IPS DF 19.7 (cell line): ENCODE results near the gene UNC5C.

ENCODE experiments used
- DNase-seq: peaks from one replicate; pipeline ENCODE4 v3.0.0-alpha.2; 2013; ENCODE audit warnings: low read depth, low spot score

Gene UNC5C

GRCh38 chr4:95348418-95348817 is 200.4 kb downstream of the UNC5C start:
- DNase-seq, result no peak

- no peak for DNase-seq
These were observed 205.5 kb downstream of the UNC5C start for GRCh38 chr4:95343235-95343634.

GRCh38 chr4:95340191-95340590 is 208.6 kb downstream of the UNC5C start:
- no peak for DNase-seq

- no peak for DNase-seq
These were observed 223.1 kb downstream of the UNC5C start for GRCh38 chr4:95325665-95326064.

- DNase-seq, result no peak
These were observed 229.6 kb downstream of the UNC5C start for GRCh38 chr4:95319169-95319568.

- DNase-seq, result no peak
These were observed 230.3 kb downstream of the UNC5C start for GRCh38 chr4:95318483-95318882.

- no peak for DNase-seq
These were observed 230.7 kb downstream of the UNC5C start for GRCh38 chr4:95318044-95318443.

GRCh38 chr4:95317085-95317793 is 231.5 kb downstream of the UNC5C start:
- no peak for DNase-seq

- DNase-seq, result no peak
These were observed 234.2 kb downstream of the UNC5C start for GRCh38 chr4:95314573-95314972.

- DNase-seq, result no peak
These were observed 243.9 kb downstream of the UNC5C start for GRCh38 chr4:95304898-95305297.

- no peak for DNase-seq
These were observed 248.5 kb downstream of the UNC5C start for GRCh38 chr4:95300304-95300703.

- no peak for DNase-seq
These were observed 252.7 kb downstream of the UNC5C start for GRCh38 chr4:95296052-95296451.

GRCh38 chr4:95295157-95295556 is 253.6 kb downstream of the UNC5C start:
- DNase-seq, result no peak

- no peak for DNase-seq
These were observed 254.5 kb downstream of the UNC5C start for GRCh38 chr4:95294321-95294720.

- no peak for DNase-seq
These were observed 255.8 kb downstream of the UNC5C start for GRCh38 chr4:95293014-95293413.

GRCh38 chr4:95290702-95291101 is 258.1 kb downstream of the UNC5C start:
- no peak for DNase-seq

GRCh38 chr4:95289028-95289634 is 259.6 kb downstream of the UNC5C start:
- DNase-seq, result no peak

- no peak for DNase-seq
These were observed 260.2 kb downstream of the UNC5C start for GRCh38 chr4:95288552-95288951.

- no peak for DNase-seq
These were observed 263.0 kb downstream of the UNC5C start for GRCh38 chr4:95285797-95286196.

GRCh38 chr4:95284655-95285054 is 264.1 kb downstream of the UNC5C start:
- DNase-seq, result no peak

- no peak for DNase-seq
These were observed 265.5 kb downstream of the UNC5C start for GRCh38 chr4:95283320-95283719.

- no peak for DNase-seq
These were observed 276.0 kb downstream of the UNC5C start for GRCh38 chr4:95272797-95273196.

- DNase-seq, result no peak
These were observed 276.7 kb downstream of the UNC5C start for GRCh38 chr4:95272036-95272435.
